B cell (primary cell): ENCODE data around the gene LTB. TPM values are rescaled to one million over a fixed set of nuclear protein-coding genes. Genes with fewer than 3 reads are reported as not detected.
A peak's percentile ranks its signal among the peaks of the same experiment; 100 is the strongest.
"Not testable (repeated sequence)": the region's sequence is repeated elsewhere in the genome, so short reads cannot be mapped to it uniquely, and the experiment has no call there.

Experiments used
- ATAC-seq: fragments of 200-7000 bp; cut with Tn5 transposase; one replicate; pipeline ENCODE4 v1.10.0; 2021; ENCODE audit warnings: low read depth, mild to moderate bottlenecking, moderate number of reproducible peaks, moderate library complexity
- CTCF ChIA-PET: fragments of 350-600 bp; sonication (Branson Sonifier 250); formaldehyde crosslinking; loops from one replicate; lab custom pipeline; 2021; ENCODE audit warnings: antibody characterized with exemption, inconsistent platforms; lab: Charles Lee
- POLR2A ChIA-PET: fragments of 350-600 bp; sonication (Branson Sonifier 250); formaldehyde crosslinking; loops from one replicate; lab custom pipeline; 2021; ENCODE audit warnings: antibody characterized with exemption; lab: Charles Lee
- DNase-seq: peaks from one replicate; pipeline ENCODE4 v3.0.0; 2013
- H2AFZ ChIP-seq: 2 replicates; pipeline ENCODE4 v1.6.1; 2012; ENCODE audit warnings: mild to moderate bottlenecking, low read depth, low read length; ENCODE audit not compliant: insufficient read depth, poor library complexity, severe bottlenecking
- H3K27ac ChIP-seq, 2 donors: 1 replicate in 1 of 2; 2 replicates in 1 of 2; pipeline ENCODE4 v1.5.1; 2012 to 2013; ENCODE audit warnings: low read length in 2 of 2, mild to moderate bottlenecking in 2 of 2, moderate library complexity in 1 of 2
- H3K27me3 ChIP-seq, 4 experiments: fragments of 200-600 bp in 1 of 4; sonication (generic) in 1 of 4; replicated peaks in 1 of 4; 1 replicate in 2 of 4; 2 replicates in 2 of 4; pipeline versions ENCODE4 v1.6.1 to v1.7.0; 2013 to 2016; ENCODE audit warnings: low read length in 3 of 4, mild to moderate bottlenecking in 2 of 4, mixed read lengths in 1 of 4, moderate library complexity in 1 of 4; ENCODE audit not compliant: insufficient read depth in 4 of 4, control insufficient read depth in 3 of 4; ENCODE audit errors: control extremely low read depth in 1 of 4
- H3K36me3 ChIP-seq, 2 experiments: replicated peaks in 1 of 2; 1 replicate in 1 of 2; 2 replicates in 1 of 2; pipeline versions ENCODE4 v1.6.1 to v1.7.1; 2013; ENCODE audit warnings: low read length in 1 of 2; ENCODE audit not compliant: insufficient read depth in 2 of 2, control insufficient read depth in 1 of 2; ENCODE audit errors: control extremely low read depth in 1 of 2, extremely low read depth in 1 of 2
- H3K4me1 ChIP-seq, 2 donors: fragments of 200-600 bp in 1 of 2; sonication (generic) in 1 of 2; 1 replicate in 1 of 2; 2 replicates in 1 of 2; pipeline versions ENCODE4 v1.5.1 to v1.6.1; 2013 to 2017; ENCODE audit warnings: low read length in 2 of 2; ENCODE audit not compliant: control insufficient read depth in 2 of 2, insufficient read depth in 2 of 2
- H3K4me2 ChIP-seq: replicated peaks from 2 replicates; pipeline ENCODE3; 2012; ENCODE audit warnings: mild to moderate bottlenecking, low read depth, low read length; ENCODE audit not compliant: poor library complexity, severe bottlenecking
- H3K4me3 ChIP-seq, 5 experiments: fragments of 200-600 bp in 1 of 5; sonication (generic) in 1 of 5; 1 replicate in 3 of 5; 2 replicates in 2 of 5; pipeline versions ENCODE4 v1.5.1 to v1.7.0; 2011 to 2016; ENCODE audit warnings: low read length in 4 of 5, mild to moderate bottlenecking in 4 of 5, low read depth in 2 of 5, control low read depth in 1 of 5, moderate library complexity in 1 of 5; ENCODE audit not compliant: insufficient read depth in 1 of 5; ENCODE audit errors: control extremely low read depth in 1 of 5, extremely low read depth in 1 of 5
- H3K79me2 ChIP-seq: fragments of 200-600 bp; sonication (generic); one replicate; pipeline ENCODE4 v1.6.0; 2016; ENCODE audit warnings: low read length; ENCODE audit not compliant: control insufficient read depth, insufficient read depth
- H3K9ac ChIP-seq: fragments of 200-600 bp; sonication (generic); 2 replicates; pipeline ENCODE4 v1.6.1; 2017; ENCODE audit warnings: mild to moderate bottlenecking, low read length, moderate library complexity
- H3K9me3 ChIP-seq, 3 donors: one replicate each; pipeline versions ENCODE4 v1.6.1 to v1.7.1; 2013; ENCODE audit warnings: low read length in 2 of 3; ENCODE audit not compliant: control insufficient read depth in 2 of 3, insufficient read depth in 1 of 3; ENCODE audit errors: control extremely low read depth in 1 of 3
- H4K20me1 ChIP-seq: 2 replicates; pipeline ENCODE4 v1.6.0; 2012; ENCODE audit warnings: mild to moderate bottlenecking, low read length; ENCODE audit not compliant: insufficient read depth, control insufficient read depth, poor library complexity, severe bottlenecking
- H3K27ac Mint-ChIP-seq: one replicate; pipeline ENCODE4 v1.8.0; 2021; ENCODE audit warnings: mixed read lengths
- H3K27me3 Mint-ChIP-seq: one replicate; pipeline ENCODE4 v1.8.0; 2021; ENCODE audit warnings: mixed read lengths
- H3K4me1 Mint-ChIP-seq: one replicate; pipeline ENCODE4 v1.8.0; 2021; ENCODE audit warnings: mixed read lengths
- H3K4me3 Mint-ChIP-seq: one replicate; pipeline ENCODE4 v1.8.0; 2021; ENCODE audit warnings: mixed read lengths
- H3K9me3 Mint-ChIP-seq: one replicate; pipeline ENCODE4 v1.8.0; 2022; ENCODE audit warnings: mixed read lengths; ENCODE audit not compliant: insufficient read depth
- CTCF ChIP-seq: fragments of 200-600 bp; IDR thresholded peaks from one replicate; pipeline ENCODE4 v1.8.0; 2022; ENCODE audit warnings: antibody characterized with exemption, mild to moderate bottlenecking
- EZH2 ChIP-seq: IDR thresholded peaks from 2 replicates; pipeline ENCODE4 v1.6.1; 2012; ENCODE audit warnings: borderline replicate concordance, low read depth, mild to moderate bottlenecking, moderate library complexity, low read length; ENCODE audit not compliant: insufficient read depth, poor library complexity, severe bottlenecking
- WGBS: methylation state at CpG from one replicate; pipeline ENCODE4 v1.1.5; 2013; ENCODE audit warnings: missing lambda C conversion rate; ENCODE audit not compliant: insufficient coverage; 5-methylcytosine and 5-hydroxymethylcytosine counted together
- intact Hi-C: fragments of 100-400 bp; cut with micrococcal nuclease; formaldehyde crosslinking; loops from one replicate; pipeline ENCODE4 v1.10.0; 2022
- polyA plus RNA-seq: library from polyadenylated mRNA; depleted of rRNA; stranded (reverse); fragments of >200 nt; gene quantifications from 2 replicates; pipeline ENCODE4 v1.2.3, GENCODE V29; 2012
- total RNA-seq, 2 donors: library from RNA; stranded (reverse); fragments of 120-200 nt in 1 of 2; gene quantifications; 1 replicate in 1 of 2; 2 replicates in 1 of 2; pipeline versions ENCODE4 v1.2.3 to v1.2.4, GENCODE V29; 2013 to 2022

The LTB gene
- total and polyA plus RNA-seq, 2 donors (not counting 1 experiment from before 2014, with no cell fraction given), result 488 to 938 TPM

- Histone ChIP-seq H3K4me1 (peaks cover 80 to 90% of the 10 kb centered on the region in 2 donors), H3K9ac (peak overlapping the region; percentile 49), H3K79me2 (peaks cover 87% of the 10 kb centered on the region), H3K4me2 (peak overlapping the region; percentile 71), H3K4me3 (peak overlapping the region; percentile 7 to 62 (median 33)), H2AFZ (peak overlapping the region; percentile 68), H3K9me3 (no peaks in the 10 kb centered on the region), H3K27me3 (no peaks in the 10 kb centered on the region), H3K36me3 (no peaks in the 10 kb centered on the region), H3K27ac (peak overlapping the region; percentile 66 to 68), H4K20me1 (no peaks in the 10 kb centered on the region)
- Mint-ChIP-seq H3K4me3 (peak overlapping the region; percentile 85), H3K9me3 (no peaks in the 10 kb centered on the region), H3K27me3 (no peaks in the 10 kb centered on the region), H3K4me1 (peaks cover 76% of the 10 kb centered on the region), H3K27ac (peak overlapping the region; percentile 98)
- intact Hi-C loops, result loop anchor here (1.0 kb wide), 1 partner anchor 24 kb away; no protein-coding TSS in a partner anchor
- no peak for DNase-seq
- ATAC-seq, result peak; percentile 1
- WGBS, result 53% methylated on average over 3 of the region's 7 CpGs
- ChIA-PET CTCF (interaction anchor here (0.6 to 35.3 kb wide), 6 partner anchors 11 to 400 kb away, joined by 3 to 2241 read pairs (median 4); partner anchors contain the start of genes ATP6V1G2, LST1, LTA and LTB), POLR2A (interaction anchor here (0.7 to 35.3 kb wide), 6 partner anchors 23 to 306 kb away, joined by 3 to 1450 read pairs (median 6); partner anchors contain the start of genes ATP6V1G2, DDX39B, LST1 and LTA)
- TF ChIP-seq EZH2 (no peak), CTCF (no peak)
Observed at GRCh38 chr6:31592396-31592771, 10.2 kb upstream of the LTB start.

- H3K9me3 ChIP-seq, H3K9ac ChIP-seq, H3K27me3 Mint-ChIP-seq, H3K4me3 ChIP-seq, intact Hi-C loops, H3K27me3 ChIP-seq, H2AFZ ChIP-seq, H4K20me1 ChIP-seq, ATAC-seq, DNase-seq, H3K36me3 ChIP-seq, H3K9me3 Mint-ChIP-seq: not testable (repeated sequence)
- H3K79me2 ChIP-seq, result peaks cover 77% of the 10 kb centered on the region
- POLR2A ChIA-PET, result interaction anchor here (35.3 kb wide), 1 partner anchor 25 kb away, joined by 1450 read pairs; the partner anchor contains the start of genes ATP6V1G2, LST1, LTA and LTB
- peaks cover 83 to 90% of the 10 kb centered on the region in 2 donors for H3K4me1 ChIP-seq
- peak overlapping the region in 1 of 2 donors; percentile 68 for H3K27ac ChIP-seq
- H3K4me2 ChIP-seq, result peak overlapping the region; percentile 15
- CTCF ChIA-PET, result interaction anchor here (18.5 to 35.3 kb wide), 3 partner anchors 5 to 33 kb away, joined by 1108 to 2241 read pairs (median 1108); partner anchors contain the start of genes ATP6V1G2, LST1, LTA and LTB
- WGBS, result 69% methylated on average over 5 of the region's 5 CpGs
- Mint-ChIP-seq H3K4me3 (peak overlapping the region; percentile 5), H3K27ac (peak overlapping the region; percentile 56), H3K4me1 (peaks cover 78% of the 10 kb centered on the region)
Observed at GRCh38 chr6:31590691-31591090, 8.5 kb upstream of the LTB start.
